ENCODE measurements around the gene SLC5A4.
"Not testable (repeated sequence)": the region's sequence is repeated elsewhere in the genome, so short reads cannot be mapped to it uniquely, and the experiment has no call there.

The SLC5A4 gene

DNA sequence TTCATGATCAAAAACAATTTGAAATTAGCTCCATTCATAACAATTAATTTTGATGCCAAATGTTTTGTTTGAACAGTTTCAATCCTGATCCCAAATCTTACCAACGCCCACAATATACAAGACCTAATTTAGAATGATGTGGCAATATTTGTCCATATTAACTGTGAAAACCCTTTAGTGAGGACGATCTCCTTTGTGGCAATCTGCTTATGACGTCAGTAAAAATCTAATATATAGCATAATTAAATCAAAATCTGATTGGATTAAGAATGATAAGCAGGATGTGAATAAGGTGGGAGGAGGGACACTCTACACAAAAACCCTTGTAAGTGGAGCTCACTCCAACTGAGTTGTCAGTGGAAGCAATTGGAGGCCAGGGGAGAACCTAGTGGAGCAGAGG is 11.9 kb upstream of the SLC5A4 start:
- TF ChIP-seq, protein P1, sequence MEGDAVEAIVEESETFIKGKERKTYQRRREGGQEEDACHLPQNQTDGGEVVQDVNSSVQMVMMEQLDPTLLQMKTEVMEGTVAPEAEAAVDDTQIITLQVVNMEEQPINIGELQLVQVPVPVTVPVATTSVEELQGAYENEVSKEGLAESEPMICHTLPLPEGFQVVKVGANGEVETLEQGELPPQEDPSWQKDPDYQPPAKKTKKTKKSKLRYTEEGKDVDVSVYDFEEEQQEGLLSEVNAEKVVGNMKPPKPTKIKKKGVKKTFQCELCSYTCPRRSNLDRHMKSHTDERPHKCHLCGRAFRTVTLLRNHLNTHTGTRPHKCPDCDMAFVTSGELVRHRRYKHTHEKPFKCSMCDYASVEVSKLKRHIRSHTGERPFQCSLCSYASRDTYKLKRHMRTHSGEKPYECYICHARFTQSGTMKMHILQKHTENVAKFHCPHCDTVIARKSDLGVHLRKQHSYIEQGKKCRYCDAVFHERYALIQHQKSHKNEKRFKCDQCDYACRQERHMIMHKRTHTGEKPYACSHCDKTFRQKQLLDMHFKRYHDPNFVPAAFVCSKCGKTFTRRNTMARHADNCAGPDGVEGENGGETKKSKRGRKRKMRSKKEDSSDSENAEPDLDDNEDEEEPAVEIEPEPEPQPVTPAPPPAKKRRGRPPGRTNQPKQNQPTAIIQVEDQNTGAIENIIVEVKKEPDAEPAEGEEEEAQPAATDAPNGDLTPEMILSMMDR (IDR thresholded peaks at IDR 0.05; ENCODE audit: insufficient read depth, missing control alignments), result no peak
- DNase-seq (ENCODE audit: insufficient read length, low spot score), result no peak
- no peak for FAIRE-seq

DNA sequence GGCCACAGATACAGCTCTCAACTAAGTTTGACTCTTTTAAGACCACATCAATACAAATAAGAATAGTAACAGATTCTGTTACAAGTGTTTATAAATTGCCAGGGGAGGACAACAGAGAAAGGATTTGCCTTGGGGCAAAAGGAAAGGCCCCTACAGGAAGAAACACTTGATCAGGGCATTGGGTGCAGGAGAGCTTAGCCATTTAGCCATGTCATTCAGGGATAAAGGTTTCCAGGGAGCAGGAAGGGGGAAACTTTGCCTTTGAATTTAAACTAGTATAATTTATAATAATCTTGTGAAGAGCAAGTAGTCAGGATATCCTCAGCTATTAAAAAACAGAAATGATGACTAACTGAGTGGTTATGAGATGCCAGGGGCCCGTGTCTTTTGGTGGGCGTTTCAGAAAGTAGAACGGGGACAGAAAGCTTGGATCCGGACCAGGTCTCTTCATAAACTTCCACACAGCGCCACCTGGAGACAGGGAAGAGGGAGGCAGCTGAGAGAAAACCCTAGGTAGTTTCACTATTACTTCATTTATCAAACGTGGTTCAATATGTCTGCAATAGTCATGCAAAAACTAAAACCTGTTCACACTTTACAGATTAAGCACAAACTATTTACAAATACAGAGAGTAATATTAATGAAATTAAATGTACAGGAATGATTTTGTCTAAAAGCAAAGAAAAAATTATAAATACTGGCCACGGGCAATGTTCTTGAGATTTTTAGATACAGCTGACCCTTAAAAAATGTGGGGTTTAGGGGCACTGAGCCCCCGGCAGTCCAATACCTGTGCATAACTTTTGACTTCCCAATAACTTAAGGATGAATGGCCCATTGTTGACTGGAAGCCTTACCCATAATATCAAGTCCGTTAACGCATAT is 11.0 kb upstream of the SLC5A4 start:
- FAIRE-seq (no peak), DNase-seq (ENCODE audit: insufficient read length, low spot score) (peak; percentile 12)
- TF ChIP-seq, protein P1 (IDR thresholded peaks at IDR 0.05; ENCODE audit: insufficient read depth, missing control alignments), result peak; percentile 83

DNA sequence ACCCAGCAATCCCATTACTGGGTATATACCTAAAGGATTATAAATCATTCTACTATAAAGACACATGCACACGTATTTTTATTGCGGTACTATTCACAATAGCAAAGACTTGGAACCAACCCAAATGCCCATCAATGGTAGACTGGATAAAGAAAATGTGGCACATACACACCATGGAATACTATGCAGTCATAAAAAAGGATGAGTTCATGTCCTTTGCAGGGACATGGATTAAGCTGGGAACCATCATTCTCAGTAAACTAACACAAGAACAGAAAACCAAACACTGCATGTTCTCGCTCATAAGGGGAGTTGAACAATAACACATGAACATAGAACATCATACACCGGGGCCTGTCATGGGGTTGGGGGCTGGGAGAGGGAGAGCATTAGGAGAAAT is 8.5 kb upstream of the SLC5A4 start:
- not testable (repeated sequence) for FAIRE-seq; DNase-seq (ENCODE audit: insufficient read length, low spot score)

DNA sequence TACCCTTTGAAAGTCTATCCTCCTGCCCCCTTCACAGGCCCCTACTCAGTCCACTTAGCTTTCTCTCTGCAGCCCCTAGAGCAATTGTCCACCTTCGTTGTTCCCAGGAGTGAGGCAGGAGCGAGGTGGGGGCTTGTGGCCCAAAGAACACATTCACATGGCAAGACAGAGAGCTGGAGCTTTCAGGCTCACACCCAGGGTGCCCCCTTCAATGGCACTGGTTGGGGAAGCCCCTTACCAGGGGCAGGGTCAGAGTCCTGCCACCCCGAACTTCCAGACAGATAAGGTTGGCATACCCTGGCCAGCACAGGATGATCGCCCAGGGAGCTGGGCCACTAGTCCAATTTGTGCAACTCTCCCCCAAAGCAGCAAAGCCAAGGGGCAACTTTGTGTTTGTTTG is 6.2 kb upstream of the SLC5A4 start:
- no peak for DNase-seq (ENCODE audit: insufficient read length, low spot score)
- FAIRE-seq, result no peak

DNA sequence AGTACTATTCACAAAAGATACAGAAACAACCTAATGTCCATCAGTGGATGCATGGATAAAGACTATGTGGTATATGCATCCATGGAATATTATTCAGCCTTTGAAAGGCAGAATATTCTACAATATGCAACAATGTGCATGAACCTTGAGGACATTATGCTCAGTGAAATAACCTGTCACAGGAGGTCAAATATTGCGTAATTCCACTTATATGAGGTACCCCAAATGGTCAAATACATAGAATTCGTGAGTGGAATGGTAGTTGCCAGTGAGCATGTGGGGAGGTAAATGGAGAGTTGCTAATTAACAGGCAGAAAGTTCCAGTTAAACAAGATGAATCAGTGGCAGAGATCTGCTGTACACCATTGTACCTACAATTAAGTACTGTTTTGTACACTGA is 3.6 kb upstream of the SLC5A4 start:
- TF ChIP-seq, protein P1 (IDR thresholded peaks at IDR 0.05; ENCODE audit: insufficient read depth, missing control alignments), result no peak
- FAIRE-seq (no peak), DNase-seq (ENCODE audit: insufficient read length, low spot score) (no peak)

More for the DNA sequence above, 6.2 kb upstream of the SLC5A4 start:
- TF ChIP-seq, protein P1 (IDR thresholded peaks at IDR 0.05; ENCODE audit: insufficient read depth, missing control alignments), result no peak

DNA sequence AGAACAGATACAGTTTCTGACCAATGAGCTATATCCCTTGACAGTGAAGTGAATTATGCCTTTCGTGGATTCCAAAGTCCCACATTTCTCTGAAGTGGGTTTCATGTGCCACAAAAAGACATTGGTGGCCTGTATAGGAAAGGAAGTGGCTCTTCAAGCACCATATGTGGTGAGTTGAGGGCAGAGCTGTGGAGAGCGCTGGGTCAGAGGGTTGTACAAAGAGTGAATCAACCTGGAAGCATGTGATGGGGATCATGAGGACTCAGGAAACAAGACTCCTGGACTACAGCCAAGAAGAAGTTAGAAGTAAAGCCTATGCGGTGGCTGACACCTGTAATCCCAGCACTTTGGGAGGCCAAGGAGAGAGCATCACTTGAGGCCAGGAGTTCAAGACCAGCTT is 579 bp upstream of the SLC5A4 start:
- FAIRE-seq, result no peak
- TF ChIP-seq, protein P1 (IDR thresholded peaks at IDR 0.05; ENCODE audit: insufficient read depth, missing control alignments), result no peak
- no peak for DNase-seq (ENCODE audit: insufficient read length, low spot score)

DNA sequence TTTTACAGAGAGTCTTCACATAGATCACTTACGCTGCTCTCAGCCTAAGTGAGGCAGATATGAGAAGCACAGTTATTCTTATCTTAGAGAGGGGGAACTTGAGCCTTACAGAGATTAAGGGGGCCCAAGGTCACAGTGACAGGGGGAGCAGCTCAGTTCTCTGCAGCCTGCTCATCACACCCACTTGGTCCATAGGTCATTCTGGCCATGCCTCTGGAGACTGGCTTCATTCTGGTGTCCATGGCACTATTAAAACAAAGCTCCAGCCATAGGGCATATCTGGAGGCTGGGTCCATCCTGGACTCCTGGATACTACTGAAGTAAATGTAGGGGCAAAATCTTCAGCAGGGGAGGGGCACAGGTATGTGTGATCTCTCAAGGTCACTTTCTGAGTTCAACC is 5.9 kb downstream of the SLC5A4 start:
- no peak for DNase-seq (ENCODE audit: insufficient read length, low spot score)
- TF ChIP-seq, protein P1 (IDR thresholded peaks at IDR 0.05; ENCODE audit: insufficient read depth, missing control alignments), result no peak
- no peak for FAIRE-seq

Data from D721Med (cell line).